ENCODE data around the gene SIRT7. TPM values are rescaled to one million over a fixed set of nuclear protein-coding genes. Genes with fewer than 3 reads are reported as not detected.

The SIRT7 gene
- total RNA-seq, 6 experiments from 2014 or later, result 7.4 to 15.0 (median 12.2) TPM

GRCh38 chr17:81934098-81934757 lies 16.3 kb upstream of the SIRT7 start:
- peak in 1 of 3 donors; percentile 50 for DNase-seq
- intact Hi-C loops (cut with DNase I), result no loop called here
- H3K9me3 ChIP-seq, result no peaks in the 10 kb centered on the region
- H3K4me1 ChIP-seq, result peaks cover 0 to 11% (median 3%) of the 10 kb centered on the region in 4 donors
- H3K36me3 ChIP-seq, result no peaks in the 10 kb centered on the region
- WGBS (ENCODE audit: insufficient coverage, low coverage, low lambda C conversion rate, missing lambda C conversion rate), result no CpG with 5 or more reads among the region's 23 CpGs
- no peak overlapping the region for H3K4me3 ChIP-seq
- no peak for TF ChIP-seq CTCF (IDR thresholded peaks at IDR 0.05)
- no peak for TF ChIP-seq POLR2A (IDR thresholded peaks at IDR 0.05)
- no peak overlapping the region for H3K27ac ChIP-seq
- no peaks in the 10 kb centered on the region for H3K27me3 ChIP-seq
- no peak for ATAC-seq

- no peaks in the 10 kb centered on the region for H3K27me3 ChIP-seq
- no peaks in the 10 kb centered on the region for H3K9me3 ChIP-seq
- ATAC-seq (no peak), DNase-seq (peak in 1 of 3 donors; percentile 43)
- no peak for TF ChIP-seq POLR2A (IDR thresholded peaks at IDR 0.05)
- no peak for TF ChIP-seq CTCF (IDR thresholded peaks at IDR 0.05)
- 80% methylated on average over 5 of the region's 14 CpGs for WGBS (ENCODE audit: insufficient coverage, low coverage, low lambda C conversion rate, missing lambda C conversion rate)
- no peak overlapping the region for H3K27ac ChIP-seq
- intact Hi-C loops (cut with DNase I), result no loop called here
- H3K4me1 ChIP-seq, result peaks cover 0 to 13% (median 3%) of the 10 kb centered on the region in 4 donors
- H3K4me3 ChIP-seq, result no peak overlapping the region
- H3K36me3 ChIP-seq, result no peaks in the 10 kb centered on the region
These were observed 15.3 kb upstream of the SIRT7 start for GRCh38 chr17:81933178-81933699.

GRCh38 chr17:81932333-81932983 lies 14.5 kb upstream of the SIRT7 start:
- TF ChIP-seq POLR2A (IDR thresholded peaks at IDR 0.05), result no peak
- no peak for TF ChIP-seq CTCF (IDR thresholded peaks at IDR 0.05)
- Histone ChIP-seq H3K36me3 (no peaks in the 10 kb centered on the region), H3K4me1 (peaks cover 0 to 17% (median 3%) of the 10 kb centered on the region in 4 donors), H3K27ac (no peak overlapping the region), H3K27me3 (no peaks in the 10 kb centered on the region), H3K4me3 (no peak overlapping the region), H3K9me3 (no peaks in the 10 kb centered on the region)
- WGBS (ENCODE audit: insufficient coverage, low coverage, low lambda C conversion rate, missing lambda C conversion rate), result 72% methylated on average over 6 of the region's 9 CpGs
- intact Hi-C loops (cut with DNase I), result no loop called here
- DNase-seq (peak in 1 of 3 donors; percentile 56), ATAC-seq (no peak)

- Histone ChIP-seq H3K27me3 (no peaks in the 10 kb centered on the region), H3K4me1 (peaks cover 0 to 11% (median 2%) of the 10 kb centered on the region in 4 donors), H3K36me3 (no peaks in the 10 kb centered on the region), H3K9me3 (no peaks in the 10 kb centered on the region), H3K27ac (no peak overlapping the region), H3K4me3 (no peak overlapping the region)
- ATAC-seq (no peak), DNase-seq (peak in 1 of 3 donors; percentile 48)
- TF ChIP-seq POLR2A (IDR thresholded peaks at IDR 0.05), result no peak
- TF ChIP-seq CTCF (IDR thresholded peaks at IDR 0.05), result no peak
- intact Hi-C loops (cut with DNase I), result no loop called here
- WGBS (ENCODE audit: insufficient coverage, low coverage, low lambda C conversion rate, missing lambda C conversion rate), result 27% methylated on average over 6 of the region's 15 CpGs
These were observed 13.8 kb upstream of the SIRT7 start for GRCh38 chr17:81931557-81932332.
